Nephron progenitor cell (in vitro differentiated cells): ENCODE results near the gene ZER1.

ENCODE experiments used
- DNase-seq: peaks from one replicate; pipeline ENCODE4 v3.0.0; 2021
- H3K27ac Mint-ChIP-seq: 2 replicates; pipeline ENCODE4 v1.8.0; 2021; ENCODE audit warnings: mild to moderate bottlenecking, moderate library complexity, mixed read lengths
- H3K27me3 Mint-ChIP-seq: 2 replicates; pipeline ENCODE4 v1.8.0; 2021; ENCODE audit warnings: mild to moderate bottlenecking, low read depth, mixed read lengths; ENCODE audit not compliant: poor library complexity
- H3K36me3 Mint-ChIP-seq: 2 replicates; pipeline ENCODE4 v1.8.0; 2021; ENCODE audit warnings: low read depth, mixed read lengths
- H3K4me1 Mint-ChIP-seq: 2 replicates; pipeline ENCODE4 v1.8.0; 2021; ENCODE audit warnings: mixed read lengths
- H3K4me3 Mint-ChIP-seq: 2 replicates; pipeline ENCODE4 v1.8.0; 2021; ENCODE audit warnings: mild to moderate bottlenecking, moderate library complexity, mixed read lengths
- H3K9me3 Mint-ChIP-seq: 2 replicates; pipeline ENCODE4 v1.8.0; 2021; ENCODE audit warnings: mild to moderate bottlenecking, moderate library complexity, mixed read lengths
- TF ChIP-seq, protein P1 (sequence below): fragments of 200-600 bp; sonication (generic); IDR thresholded peaks from 2 replicates; pipeline ENCODE4 v1.5.0; 2021; ENCODE audit warnings: antibody characterized with exemption

ZER1 gene

DNA sequence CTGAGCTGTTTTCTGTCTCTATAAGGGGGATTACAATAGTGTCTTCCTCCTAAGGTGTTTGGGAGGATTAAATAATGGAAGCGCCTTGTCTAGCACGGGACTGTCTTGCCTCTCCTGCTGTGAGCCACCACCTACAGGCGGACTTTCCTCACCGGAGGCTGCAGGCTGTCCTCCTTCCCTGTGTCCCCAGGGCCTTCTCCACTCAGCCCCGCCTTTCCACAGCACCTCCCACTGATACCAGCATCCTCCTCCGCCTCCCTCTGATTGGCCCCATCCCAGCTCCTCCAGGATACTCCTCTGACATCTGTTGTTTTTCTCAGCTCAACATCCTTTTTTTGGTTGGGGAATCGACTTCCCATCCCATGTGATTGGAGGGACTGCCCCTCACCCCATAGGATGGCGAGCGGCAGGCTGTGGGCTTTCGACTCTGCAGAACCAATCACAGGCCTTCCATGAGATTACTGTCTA, 46.9 kb downstream of the ZER1 start:
- DNase-seq = peak; percentile 49
- peak overlapping the region; percentile 9 for H3K27ac Mint-ChIP-seq
- TF ChIP-seq, protein P1, sequence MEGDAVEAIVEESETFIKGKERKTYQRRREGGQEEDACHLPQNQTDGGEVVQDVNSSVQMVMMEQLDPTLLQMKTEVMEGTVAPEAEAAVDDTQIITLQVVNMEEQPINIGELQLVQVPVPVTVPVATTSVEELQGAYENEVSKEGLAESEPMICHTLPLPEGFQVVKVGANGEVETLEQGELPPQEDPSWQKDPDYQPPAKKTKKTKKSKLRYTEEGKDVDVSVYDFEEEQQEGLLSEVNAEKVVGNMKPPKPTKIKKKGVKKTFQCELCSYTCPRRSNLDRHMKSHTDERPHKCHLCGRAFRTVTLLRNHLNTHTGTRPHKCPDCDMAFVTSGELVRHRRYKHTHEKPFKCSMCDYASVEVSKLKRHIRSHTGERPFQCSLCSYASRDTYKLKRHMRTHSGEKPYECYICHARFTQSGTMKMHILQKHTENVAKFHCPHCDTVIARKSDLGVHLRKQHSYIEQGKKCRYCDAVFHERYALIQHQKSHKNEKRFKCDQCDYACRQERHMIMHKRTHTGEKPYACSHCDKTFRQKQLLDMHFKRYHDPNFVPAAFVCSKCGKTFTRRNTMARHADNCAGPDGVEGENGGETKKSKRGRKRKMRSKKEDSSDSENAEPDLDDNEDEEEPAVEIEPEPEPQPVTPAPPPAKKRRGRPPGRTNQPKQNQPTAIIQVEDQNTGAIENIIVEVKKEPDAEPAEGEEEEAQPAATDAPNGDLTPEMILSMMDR = no peak
- H3K27me3 Mint-ChIP-seq = peaks cover 8% of the 10 kb centered on the region
- no peaks in the 10 kb centered on the region for H3K9me3 Mint-ChIP-seq
- H3K36me3 Mint-ChIP-seq = no peaks in the 10 kb centered on the region
- peaks cover 34% of the 10 kb centered on the region for H3K4me1 Mint-ChIP-seq
- peak overlapping the region; percentile 82 for H3K4me3 Mint-ChIP-seq

DNA sequence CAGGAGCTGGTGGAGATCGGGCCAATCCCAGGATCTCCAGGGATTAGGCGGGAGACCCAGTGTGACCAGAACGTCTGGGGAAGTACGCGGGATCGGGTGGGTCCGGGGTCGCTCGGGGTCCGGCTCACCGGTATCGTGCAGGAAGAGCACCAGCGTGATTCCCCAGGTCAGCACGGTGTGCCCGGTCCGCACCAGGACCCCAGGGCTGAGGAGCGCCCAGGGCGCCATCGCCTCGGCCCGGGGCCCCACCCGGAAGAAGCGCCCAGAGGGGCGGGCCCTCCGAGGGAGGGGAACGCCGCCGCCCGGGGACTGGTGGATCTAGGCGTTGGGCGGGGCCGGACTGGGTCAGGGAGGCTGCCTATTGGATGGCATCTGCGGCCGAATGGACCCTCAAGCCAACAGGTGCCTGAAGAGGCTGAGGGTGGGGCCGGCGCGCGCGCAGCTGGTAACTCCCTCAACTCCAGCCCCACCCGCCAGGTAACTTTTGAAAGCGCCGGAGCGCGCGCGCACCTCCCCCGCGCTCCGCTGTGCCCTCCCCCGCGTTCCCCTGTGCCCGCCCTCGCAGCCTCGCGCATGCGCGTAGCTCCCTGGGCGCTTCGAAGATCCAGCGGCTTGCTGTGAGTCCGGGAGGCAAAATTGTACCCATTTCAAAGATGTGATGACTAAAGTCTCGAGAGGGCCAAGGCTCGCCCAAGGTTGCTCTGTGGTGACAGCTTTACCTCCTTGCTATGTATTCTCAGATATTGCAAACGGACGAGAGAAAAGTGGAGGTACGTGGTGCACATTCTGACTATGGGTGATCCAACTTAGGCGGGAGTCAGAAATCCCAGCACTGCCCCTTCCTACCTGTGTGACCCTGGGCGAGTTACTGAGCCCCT, 47.6 kb downstream of the ZER1 start, which contains the start of gene ZDHHC12:
ZDHHC12 (minus strand) TSS at position 262 of the 878 bp plus-strand sequence; CDS start at position 228, 34 bp downstream.
- Mint-ChIP-seq H3K4me3 (peak within 1 kb of the TSS; percentile 92), H3K9me3 (no peaks in the 10 kb centered on the region), H3K27me3 (peaks cover 8% of the 10 kb centered on the region), H3K36me3 (no peaks in the 10 kb centered on the region), H3K27ac (peak within 1 kb of the TSS; percentile 49), H3K4me1 (peaks cover 28% of the 10 kb centered on the region)
- TF ChIP-seq, protein P1 = no peak
- DNase-seq = peak; percentile 94

DNA sequence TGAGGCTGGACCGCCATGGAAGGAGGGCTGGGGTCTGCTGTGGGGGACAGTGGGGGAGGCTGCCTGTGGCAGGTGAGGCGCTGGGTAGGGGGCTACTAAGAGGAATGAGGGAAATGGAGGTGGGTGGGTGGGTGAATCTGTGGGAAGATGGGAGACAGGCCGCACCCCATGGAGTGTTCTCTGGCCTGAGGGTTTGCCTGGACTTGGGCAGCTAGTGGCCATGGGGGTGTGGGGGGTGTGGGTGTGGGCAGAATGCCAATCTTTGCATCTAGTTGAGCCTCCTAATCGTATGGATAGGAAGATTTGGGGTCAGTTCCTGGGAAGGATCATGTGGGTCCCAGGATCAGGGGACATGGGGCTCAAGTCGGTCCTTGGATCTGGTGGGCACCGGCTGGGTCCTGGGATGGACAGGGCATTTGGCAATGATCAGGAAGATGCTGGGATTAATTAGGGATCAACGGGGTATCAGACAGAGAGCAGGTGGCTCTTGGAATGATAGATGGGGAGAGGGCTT, 48.3 kb downstream of the ZER1 start:
- Mint-ChIP-seq H3K27me3 (peaks cover 8% of the 10 kb centered on the region), H3K4me1 (peaks cover 25% of the 10 kb centered on the region), H3K27ac (peak overlapping the region; percentile 49), H3K36me3 (no peaks in the 10 kb centered on the region), H3K4me3 (peak overlapping the region; percentile 92), H3K9me3 (no peaks in the 10 kb centered on the region)
- TF ChIP-seq, protein P1 = no peak
- no peak for DNase-seq

DNA sequence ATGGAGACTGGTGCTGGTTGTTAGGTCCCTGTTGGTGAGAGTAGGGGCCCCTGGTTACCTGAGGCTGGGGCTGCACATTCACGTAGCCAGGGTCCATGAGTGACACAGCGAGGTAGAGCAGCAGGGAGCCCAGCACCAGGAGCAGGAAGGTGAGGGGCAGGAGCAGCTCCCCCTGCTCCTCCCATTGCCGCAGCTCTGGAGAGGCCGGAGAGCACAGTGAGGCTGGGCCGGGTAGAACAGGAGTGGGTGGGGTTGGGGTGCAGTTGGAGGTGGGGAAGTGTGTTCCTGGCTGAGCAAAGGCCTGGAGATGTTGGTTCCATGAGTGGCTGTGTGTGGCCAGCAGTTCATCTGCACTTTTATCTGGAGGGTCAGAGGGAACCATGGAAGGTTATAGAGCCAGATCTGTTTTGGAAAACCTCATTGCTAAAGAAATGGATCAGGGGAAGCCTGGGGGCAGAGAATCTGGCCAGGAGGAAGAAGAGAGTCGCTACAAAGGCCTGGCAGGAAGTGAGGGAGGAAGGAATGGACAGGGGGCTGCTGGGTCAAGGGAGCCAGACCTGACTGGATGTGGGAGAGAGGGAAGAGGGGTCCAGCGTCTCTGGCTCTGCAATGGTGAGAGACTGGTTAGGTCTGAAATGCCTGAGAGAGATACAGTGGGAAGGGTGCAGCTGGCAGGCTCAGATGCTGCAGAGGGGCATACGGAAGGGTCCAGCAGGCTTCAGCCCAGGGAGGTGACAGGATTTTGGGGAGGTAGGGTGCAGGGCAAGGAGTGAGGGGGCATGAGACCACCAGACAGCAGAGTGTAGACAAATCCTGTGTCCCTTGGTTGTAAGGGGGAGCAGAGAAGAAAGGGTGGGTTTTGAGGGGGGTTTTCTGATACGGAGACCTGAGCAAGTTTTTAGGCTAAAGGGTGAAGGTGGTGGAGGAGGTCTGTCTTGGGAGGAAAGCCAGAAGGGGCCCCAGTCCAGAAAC, 49.1 kb downstream of the ZER1 start:
- Mint-ChIP-seq H3K27ac (peak overlapping the region; percentile 47), H3K4me1 (peaks cover 25% of the 10 kb centered on the region), H3K4me3 (peak overlapping the region; percentile 92), H3K36me3 (no peaks in the 10 kb centered on the region), H3K9me3 (no peaks in the 10 kb centered on the region), H3K27me3 (peaks cover 8% of the 10 kb centered on the region)
- TF ChIP-seq, protein P1 = no peak
- DNase-seq = no peak

DNA sequence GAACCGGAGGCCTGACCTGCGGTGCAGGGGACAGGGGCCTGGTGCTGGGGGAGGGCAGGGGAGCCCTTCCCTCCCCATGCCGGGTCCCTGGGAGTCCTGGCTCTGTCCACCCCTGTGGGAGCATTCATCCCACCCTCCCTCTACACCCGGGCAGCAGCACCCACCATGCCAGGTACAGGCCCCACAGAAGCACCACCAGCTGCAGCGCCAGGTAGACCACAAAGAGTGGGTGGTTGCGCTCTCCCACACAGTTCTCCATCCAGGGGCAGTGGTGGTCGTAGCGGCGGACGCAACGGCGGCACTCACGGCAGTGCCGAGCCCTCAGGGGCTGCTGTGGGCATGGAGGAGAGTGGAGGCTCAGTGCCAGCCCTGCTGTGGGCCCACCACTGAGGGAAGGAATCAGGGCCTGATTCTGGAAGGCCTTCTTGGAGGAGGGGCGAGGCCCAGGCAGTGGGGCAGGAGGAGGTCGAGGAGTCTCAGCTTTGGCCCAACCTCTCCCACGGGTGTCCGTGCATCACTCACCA, 50.2 kb downstream of the ZER1 start:
- no peak overlapping the region for H3K27ac Mint-ChIP-seq
- peaks cover 25% of the 10 kb centered on the region for H3K4me1 Mint-ChIP-seq
- TF ChIP-seq, protein P1 = no peak
- H3K27me3 Mint-ChIP-seq = peaks cover 8% of the 10 kb centered on the region
- H3K9me3 Mint-ChIP-seq = no peaks in the 10 kb centered on the region
- no peaks in the 10 kb centered on the region for H3K36me3 Mint-ChIP-seq
- peak overlapping the region; percentile 28 for H3K4me3 Mint-ChIP-seq
- no peak for DNase-seq
